Panc1 (cell line): Measurements from ENCODE around the gene TMOD1. TPM values are rescaled to one million over a fixed set of nuclear protein-coding genes. Genes with fewer than 3 reads are reported as not detected.
"Not testable (repeated sequence)": the region's sequence is repeated elsewhere in the genome, so short reads cannot be mapped to it uniquely, and the experiment has no call there.

Experiments
- ATAC-seq: fragments of 200-7000 bp; cut with Tn5 transposase; 2 replicates; pipeline ENCODE4 v1.9.1; 2020; ENCODE audit warnings: mild to moderate bottlenecking, moderate library complexity
- Bru-seq: library from RNA; stranded (reverse); fragments of 400-500 nt; gene quantifications from one replicate; lab custom pipeline; 2021; lab: Mats Ljungman, UMichigan
- BruChase-seq, 2 experiments: library from RNA; stranded (reverse); fragments of 400-500 nt; gene quantifications; one replicate each; lab custom pipeline; 2021; lab: Mats Ljungman, UMichigan
- BruUV-seq: library from RNA; stranded (reverse); fragments of 400-500 nt; replicated peaks from 2 replicates; lab custom pipeline; 2021; lab: Mats Ljungman, UMichigan
- CTCF ChIA-PET: fragments of 300-600 bp; sonication (Branson Sonifier 250); formaldehyde crosslinking; loops from one replicate; lab custom pipeline; 2022; ENCODE audit warnings: antibody characterized with exemption; lab: Charles Lee
- POLR2A ChIA-PET: fragments of 300-600 bp; sonication (Branson Sonifier 250); formaldehyde crosslinking; loops from one replicate; lab custom pipeline; 2022; ENCODE audit warnings: antibody characterized with exemption; lab: Charles Lee
- DNase-seq: peaks from one replicate; pipeline ENCODE4 v3.0.0-alpha.2; 2010; ENCODE audit warnings: low read depth, low spot score
- H3K27ac ChIP-seq: 2 replicates; pipeline ENCODE4 v1.5.1; 2011; ENCODE audit warnings: mild to moderate bottlenecking, low read length, inconsistent platforms
- H3K27me3 ChIP-seq: fragments of 200-500 bp; sonication (Bioruptor generic); 2 replicates; pipeline ENCODE4 v1.6.0; 2014; ENCODE audit warnings: low read length, inconsistent platforms; ENCODE audit not compliant: control insufficient read depth, insufficient read depth
- H3K36me3 ChIP-seq: fragments of 200-500 bp; sonication (Bioruptor generic); 2 replicates; pipeline ENCODE4 v1.5.1; 2014; ENCODE audit warnings: inconsistent platforms, mild to moderate bottlenecking, low read length, moderate library complexity; ENCODE audit not compliant: control insufficient read depth, insufficient read depth
- H3K4me1 ChIP-seq: 2 replicates; pipeline ENCODE4 v1.5.1; 2011; ENCODE audit warnings: inconsistent platforms, mild to moderate bottlenecking, low read length, moderate library complexity; ENCODE audit not compliant: control insufficient read depth, insufficient read depth
- H3K4me3 ChIP-seq, 2 experiments: 2 replicates each; pipeline ENCODE4 v1.5.1; 2011 to 2012; ENCODE audit warnings: low read depth in 2 of 2, low read length in 2 of 2, mild to moderate bottlenecking in 2 of 2, inconsistent platforms in 1 of 2, moderate library complexity in 1 of 2
- H3K9me3 ChIP-seq: fragments of 200-500 bp; sonication (Bioruptor generic); 2 replicates; pipeline ENCODE4 v1.5.1; 2014; ENCODE audit warnings: low read depth, mild to moderate bottlenecking, inconsistent platforms, low read length, moderate library complexity; ENCODE audit not compliant: control insufficient read depth, insufficient read depth
- CTCF ChIP-seq: fragments of 450-650 bp; IDR thresholded peaks from 2 replicates; pipeline ENCODE4 v1.5.1; 2017; ENCODE audit warnings: mild to moderate bottlenecking
- POLR2AphosphoS5 ChIP-seq: IDR thresholded peaks from 2 replicates; pipeline ENCODE4 v1.6.1; 2012; ENCODE audit warnings: mild to moderate bottlenecking, low read depth, low read length, moderate library complexity
- REST ChIP-seq, 2 experiments: IDR thresholded peaks; 2 replicates each; pipeline ENCODE4 v1.6.1; 2011 to 2012; ENCODE audit warnings: low read depth in 2 of 2, control low read depth in 1 of 2, low read length in 1 of 2, mild to moderate bottlenecking in 1 of 2, moderate library complexity in 1 of 2; ENCODE audit not compliant: insufficient read depth in 1 of 2
- SIN3A ChIP-seq: IDR thresholded peaks from 2 replicates; pipeline ENCODE4 v1.6.1; 2012; ENCODE audit warnings: low read depth, mild to moderate bottlenecking, low read length, moderate library complexity, borderline replicate concordance; ENCODE audit not compliant: insufficient read depth
- TCF7L2 ChIP-seq: IDR thresholded peaks from 2 replicates; pipeline ENCODE4 v1.6.1; 2011; ENCODE audit warnings: mild to moderate bottlenecking, low read depth, low read length, inconsistent platforms
- in situ Hi-C: cut with HindIII; loops from 2 replicates; pipeline ENCODE4 v1.10.0; 2016; ENCODE audit warnings: low sequenced_read_pairs, low pct_unique_long_range_greater_than_20kb
- intact Hi-C: fragments of 100-400 bp; cut with micrococcal nuclease; formaldehyde crosslinking; loops from one replicate; pipeline ENCODE4 v1.10.0; 2022; ENCODE audit not compliant: unreplicated experiment
- long read RNA-seq: library from polyadenylated mRNA; unstranded; transcript quantifications from one replicate; pipeline ENCODE4 v2.0.0, GENCODE V29; 2021; ENCODE audit not compliant: unreplicated experiment
- polyA plus RNA-seq: library from polyadenylated mRNA; unstranded; fragments of >200 nt; gene quantifications from one replicate; pipeline ENCODE4 v1.2.1, GENCODE V29; 2012; ENCODE audit warnings: missing spikeins; ENCODE audit not compliant: insufficient read length
- total RNA-seq: library from RNA; stranded (reverse); gene quantifications from one replicate; pipeline ENCODE4 v1.2.1, GENCODE V29; 2021; ENCODE audit not compliant: unreplicated experiment

TMOD1 gene
- total RNA-seq, result 1.4 TPM
- 1.7 TPM for polyA plus RNA-seq
- Bru-seq, nascent RNA, result percentile 35 among the genes with signal in this experiment
- BruChase-seq, experiment 1, labeled RNA remaining after a 2-hour chase, result percentile 28 among the genes with signal in this experiment
- percentile 31 among the genes with signal in this experiment for BruChase-seq, experiment 2, labeled RNA remaining after a 6-hour chase
- long read RNA-seq, partial matches to known transcripts, result 1 of 4 reads
- long read RNA-seq, other reads (novel, unspliced or antisense), result 3 of 4 reads

- ATAC-seq (peak; percentile 93), DNase-seq (no peak)
- POLR2A ChIA-PET, result no interaction called here
- H3K36me3 ChIP-seq, result peaks cover 3% of the 10 kb centered on the region; the same call in 1 of the 2 replicates
- H3K9me3 ChIP-seq, result no peaks in the 10 kb centered on the region
- H3K4me3 ChIP-seq, result peak within 1 kb of the TSS; percentile 46 to 57
- peak; percentile 64 for TF ChIP-seq TCF7L2
- TF ChIP-seq SIN3A, result no peak
- TF ChIP-seq CTCF, result peak; percentile 70
- intact Hi-C loops, result no loop called here
- CTCF ChIA-PET, result no interaction called here
- in situ Hi-C loops, result no loop called here
- no TSS peak for BruUV-seq
- H3K4me1 ChIP-seq, result no peaks in the 10 kb centered on the region
- H3K27me3 ChIP-seq, result peaks cover 5% of the 10 kb centered on the region
- no peak within 1 kb of the TSS for H3K27ac ChIP-seq
These were observed at the start of gene TMOD1 for GRCh38 chr9:97501177-97501971. TSS of gene TMOD1 (plus strand) at chr9:97501666. CDS start at chr9:97524189, 22,523 bp downstream.

- H3K27me3 ChIP-seq, ATAC-seq, in situ Hi-C loops, H3K36me3 ChIP-seq, H3K4me3 ChIP-seq, POLR2A ChIA-PET, BruUV-seq, H3K27ac ChIP-seq, DNase-seq, intact Hi-C loops, H3K9me3 ChIP-seq, H3K4me1 ChIP-seq, CTCF ChIA-PET: not testable (repeated sequence)
These were observed 47.9 kb upstream of the TMOD1 start for GRCh38 chr9:97453573-97453972.

DNA sequence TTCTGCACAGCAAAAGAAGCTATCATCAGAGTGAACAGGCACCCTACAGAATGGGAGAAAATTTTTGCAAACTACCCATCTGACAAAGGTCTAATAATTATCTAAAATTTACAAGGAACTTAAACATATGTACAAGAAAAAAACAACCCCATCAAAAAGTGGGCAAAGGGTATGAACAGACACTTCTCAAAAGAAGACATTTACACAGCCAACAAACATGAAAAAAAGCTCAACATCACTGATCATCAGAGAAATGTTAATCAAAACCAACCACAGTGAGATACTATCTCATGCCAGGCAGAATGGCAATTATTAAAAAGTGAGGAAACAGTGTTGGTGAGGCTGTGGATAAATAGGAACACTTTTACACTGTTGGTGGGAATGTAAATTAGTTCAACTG lies 44.6 kb upstream of the TMOD1 start:
- H3K4me1 ChIP-seq, ATAC-seq, H3K27ac ChIP-seq, in situ Hi-C loops, H3K36me3 ChIP-seq, H3K9me3 ChIP-seq, H3K27me3 ChIP-seq, CTCF ChIA-PET, intact Hi-C loops, H3K4me3 ChIP-seq, POLR2A ChIA-PET, BruUV-seq, DNase-seq: not testable (repeated sequence)

DNA sequence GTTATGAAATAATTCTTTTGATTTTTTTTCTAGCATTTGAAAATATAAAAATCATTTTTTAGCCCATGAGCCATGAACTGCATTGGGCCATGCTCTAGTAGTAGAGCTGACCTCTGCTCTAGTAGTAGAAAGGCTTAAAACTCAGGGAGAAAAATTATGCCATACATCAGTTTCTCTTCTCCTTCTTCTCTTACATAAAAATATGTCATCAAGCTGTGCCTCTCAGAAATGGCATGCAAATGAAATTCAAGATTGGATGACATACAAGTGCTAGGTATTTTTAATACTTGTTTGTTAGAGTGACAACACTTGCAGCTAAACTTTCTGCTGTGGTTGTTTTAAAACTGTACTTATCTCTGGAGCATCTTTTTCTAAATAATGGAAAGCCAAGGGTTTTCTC lies 42.1 kb upstream of the TMOD1 start:
- CTCF ChIA-PET, result no interaction called here
- TF ChIP-seq CTCF (no peak), REST (IDR thresholded peaks at IDR 0.05; ENCODE audit: insufficient read depth in 1 of 2, low read depth in 2 of 2, low read length in 1 of 2) (no peak), TCF7L2 (no peak), POLR2AphosphoS5 (no peak), SIN3A (no peak)

More for the DNA sequence above, 42.1 kb upstream of the TMOD1 start:
- Histone ChIP-seq H3K27ac (no peak overlapping the region), H3K27me3 (no peaks in the 10 kb centered on the region), H3K36me3 (no peaks in the 10 kb centered on the region), H3K4me1 (no peaks in the 10 kb centered on the region), H3K9me3 (no peaks in the 10 kb centered on the region), H3K4me3 (no peak overlapping the region)
- intact Hi-C loops (no loop called here), in situ Hi-C loops (no loop called here)
- no TSS peak for BruUV-seq
- no peak for DNase-seq
- ATAC-seq, result no peak
- POLR2A ChIA-PET, result no interaction called here
